Neutrophil (primary cell): ENCODE data around the gene FERMT3.
"Not testable (repeated sequence)": the region's sequence is repeated elsewhere in the genome, so short reads cannot be mapped to it uniquely, and the experiment has no call there.

ENCODE experiments used
- H3K27ac ChIP-seq: fragments of 200-600 bp; sonication (generic); 2 replicates; pipeline ENCODE4 v1.5.1; 2016; ENCODE audit warnings: mild to moderate bottlenecking, moderate library complexity
- H3K27me3 ChIP-seq: fragments of 200-600 bp; sonication (generic); 2 replicates; pipeline ENCODE4 v1.6.0; 2016; ENCODE audit warnings: mild to moderate bottlenecking
- H3K36me3 ChIP-seq: fragments of 200-600 bp; sonication (generic); 2 replicates; pipeline ENCODE4 v1.5.1; 2017
- H3K4me1 ChIP-seq, 2 experiments: fragments of 200-600 bp in 1 of 2; sonication (generic) in 1 of 2; 1 replicate in 1 of 2; 2 replicates in 1 of 2; pipeline versions ENCODE4 v1.5.1 to v1.6.1; 2013 to 2016; ENCODE audit warnings: low read depth in 1 of 2, low read length in 1 of 2, mild to moderate bottlenecking in 1 of 2, moderate library complexity in 1 of 2; ENCODE audit not compliant: control insufficient read depth in 1 of 2, insufficient read depth in 1 of 2
- H3K4me3 ChIP-seq, 2 experiments: fragments of 200-600 bp in 1 of 2; sonication (generic) in 1 of 2; 1 replicate in 1 of 2; 2 replicates in 1 of 2; pipeline ENCODE4 v1.5.1; 2013 to 2016; ENCODE audit warnings: low read depth in 1 of 2, low read length in 1 of 2, mild to moderate bottlenecking in 1 of 2, moderate library complexity in 1 of 2
- H3K9me3 ChIP-seq: fragments of 200-600 bp; sonication (generic); 2 replicates; pipeline ENCODE4 v1.5.1; 2016
- TF ChIP-seq, protein P1 (sequence below): fragments of 200-600 bp; sonication (generic); IDR thresholded peaks from 2 replicates; pipeline ENCODE4 v1.5.1; 2016; ENCODE audit warnings: antibody characterized with exemption

FERMT3 gene

DNA sequence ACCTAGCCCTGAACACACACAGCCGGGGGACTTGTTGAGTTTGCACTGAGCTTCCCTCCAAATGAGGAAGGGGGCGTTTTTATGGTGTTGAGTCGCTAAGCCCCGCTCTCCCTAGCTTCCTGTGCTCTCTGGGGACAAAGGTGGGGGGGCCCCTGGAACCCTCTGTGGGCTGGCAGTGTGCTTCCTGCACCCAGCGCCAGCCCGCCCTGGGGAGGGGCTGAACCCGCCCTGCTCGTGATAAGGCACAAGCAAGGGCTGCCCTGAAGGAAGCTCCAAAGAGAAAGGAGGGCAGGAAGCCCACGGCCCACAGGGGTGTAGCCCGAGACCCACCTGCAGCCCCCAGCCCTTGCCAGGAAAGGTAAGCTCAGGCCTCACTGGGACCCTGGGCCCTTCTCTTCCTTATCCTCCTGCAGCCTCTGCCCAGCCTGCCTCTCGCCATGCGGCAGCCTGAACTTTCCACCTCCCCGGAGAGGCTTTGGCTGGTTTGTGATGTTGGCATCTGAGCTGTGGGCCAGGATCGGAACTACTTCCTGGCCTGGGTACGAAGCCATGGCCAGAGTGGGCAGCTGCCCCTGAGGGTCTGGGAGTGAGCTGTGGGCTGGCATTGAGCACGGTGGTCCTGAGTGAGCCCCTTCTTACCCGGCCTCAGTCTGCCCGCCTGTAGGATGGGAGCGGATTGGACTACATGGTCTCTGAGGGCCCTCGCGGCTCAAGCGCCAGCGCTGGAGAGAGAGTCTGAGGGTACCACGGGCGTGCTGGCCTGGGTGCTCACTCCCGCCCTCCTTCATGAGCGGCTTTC is at the start of gene FERMT3:
Gene FERMT3, plus strand, starts transcription at position 265 of the 799 bp plus-strand sequence. CDS start 644 bp downstream, outside the sequence.
- H3K4me3 ChIP-seq: peak within 1 kb of the TSS; percentile 90 to 100
- H3K27ac ChIP-seq: peak within 1 kb of the TSS; percentile 99
- H3K36me3 ChIP-seq: peaks cover 39% of the 10 kb centered on the region
- peaks cover 62 to 65% of the 10 kb centered on the region in 2 experiments for H3K4me1 ChIP-seq
- H3K9me3 ChIP-seq: no peaks in the 10 kb centered on the region
- no peaks in the 10 kb centered on the region for H3K27me3 ChIP-seq
- TF ChIP-seq, protein P1, sequence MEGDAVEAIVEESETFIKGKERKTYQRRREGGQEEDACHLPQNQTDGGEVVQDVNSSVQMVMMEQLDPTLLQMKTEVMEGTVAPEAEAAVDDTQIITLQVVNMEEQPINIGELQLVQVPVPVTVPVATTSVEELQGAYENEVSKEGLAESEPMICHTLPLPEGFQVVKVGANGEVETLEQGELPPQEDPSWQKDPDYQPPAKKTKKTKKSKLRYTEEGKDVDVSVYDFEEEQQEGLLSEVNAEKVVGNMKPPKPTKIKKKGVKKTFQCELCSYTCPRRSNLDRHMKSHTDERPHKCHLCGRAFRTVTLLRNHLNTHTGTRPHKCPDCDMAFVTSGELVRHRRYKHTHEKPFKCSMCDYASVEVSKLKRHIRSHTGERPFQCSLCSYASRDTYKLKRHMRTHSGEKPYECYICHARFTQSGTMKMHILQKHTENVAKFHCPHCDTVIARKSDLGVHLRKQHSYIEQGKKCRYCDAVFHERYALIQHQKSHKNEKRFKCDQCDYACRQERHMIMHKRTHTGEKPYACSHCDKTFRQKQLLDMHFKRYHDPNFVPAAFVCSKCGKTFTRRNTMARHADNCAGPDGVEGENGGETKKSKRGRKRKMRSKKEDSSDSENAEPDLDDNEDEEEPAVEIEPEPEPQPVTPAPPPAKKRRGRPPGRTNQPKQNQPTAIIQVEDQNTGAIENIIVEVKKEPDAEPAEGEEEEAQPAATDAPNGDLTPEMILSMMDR: peak; percentile 17

DNA sequence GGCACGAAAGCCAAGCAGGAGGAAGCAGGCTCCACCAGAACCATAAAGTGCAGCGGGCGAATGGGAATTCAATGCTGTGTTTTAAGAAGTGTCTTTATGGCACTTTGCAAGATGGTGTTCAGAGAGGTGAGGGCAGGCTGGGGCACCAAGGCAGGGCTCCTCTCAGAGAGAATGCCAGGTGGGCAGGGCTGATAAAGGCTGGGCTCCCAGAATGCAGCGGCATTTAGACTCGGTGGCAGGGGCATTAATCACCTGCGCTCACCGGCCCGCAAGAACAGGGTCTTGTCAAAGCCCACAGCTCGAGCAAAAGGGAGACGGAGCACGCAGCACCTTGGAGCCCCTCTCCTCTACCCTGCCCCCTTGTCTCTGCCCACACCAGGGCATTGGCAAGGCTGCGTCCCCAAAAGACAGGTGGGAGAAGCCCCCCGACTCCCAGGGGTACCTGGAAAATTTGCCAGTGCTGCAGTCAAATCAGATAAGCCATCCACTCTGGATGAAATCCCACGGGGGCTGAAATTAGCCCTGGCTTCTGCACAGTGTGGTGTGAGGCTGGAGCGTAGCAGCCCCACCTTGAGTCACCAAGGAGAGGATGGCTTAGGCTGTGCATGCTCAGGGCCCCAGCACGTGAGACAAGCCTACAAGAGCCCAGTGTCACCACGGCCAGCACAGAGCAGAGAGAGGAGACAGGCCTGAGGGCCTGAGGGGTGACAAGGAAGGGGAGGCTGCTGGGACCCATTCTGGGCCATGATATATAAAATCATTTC is 48.7 kb upstream of the FERMT3 start:
- TF ChIP-seq, protein P1: no peak
- Histone ChIP-seq H3K4me1 (peaks cover 1 to 2% of the 10 kb centered on the region in 2 experiments), H3K27me3 (peaks cover 11% of the 10 kb centered on the region), H3K9me3 (no peaks in the 10 kb centered on the region), H3K4me3 (no peak overlapping the region), H3K36me3 (no peaks in the 10 kb centered on the region), H3K27ac (no peak overlapping the region)

DNA sequence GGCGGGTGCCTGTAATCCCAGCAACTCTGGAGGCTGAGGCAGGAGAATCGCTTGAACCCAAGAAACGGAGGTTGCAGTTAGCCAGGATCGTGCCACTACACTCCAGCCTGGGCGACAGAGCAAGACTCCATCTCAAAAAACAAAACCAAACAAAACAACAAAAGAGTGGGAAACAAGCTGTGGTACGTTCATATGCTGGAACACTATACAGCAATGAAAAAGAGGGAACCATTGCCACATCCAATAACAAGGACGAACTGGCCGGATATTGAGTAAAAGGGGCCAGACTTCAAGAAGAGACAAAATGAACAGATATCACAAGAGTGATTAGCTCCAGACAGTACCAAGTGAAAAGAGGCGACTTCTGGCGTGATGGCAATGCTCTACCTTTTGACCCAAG is 45.5 kb upstream of the FERMT3 start:
- Histone ChIP-seq H3K4me3 (no peak overlapping the region), H3K27me3 (peaks cover 27% of the 10 kb centered on the region), H3K36me3 (no peaks in the 10 kb centered on the region), H3K4me1 (peaks cover 6 to 11% of the 10 kb centered on the region in 2 experiments), H3K9me3 (no peaks in the 10 kb centered on the region), H3K27ac (no peak overlapping the region)
- TF ChIP-seq, protein P1: no peak

DNA sequence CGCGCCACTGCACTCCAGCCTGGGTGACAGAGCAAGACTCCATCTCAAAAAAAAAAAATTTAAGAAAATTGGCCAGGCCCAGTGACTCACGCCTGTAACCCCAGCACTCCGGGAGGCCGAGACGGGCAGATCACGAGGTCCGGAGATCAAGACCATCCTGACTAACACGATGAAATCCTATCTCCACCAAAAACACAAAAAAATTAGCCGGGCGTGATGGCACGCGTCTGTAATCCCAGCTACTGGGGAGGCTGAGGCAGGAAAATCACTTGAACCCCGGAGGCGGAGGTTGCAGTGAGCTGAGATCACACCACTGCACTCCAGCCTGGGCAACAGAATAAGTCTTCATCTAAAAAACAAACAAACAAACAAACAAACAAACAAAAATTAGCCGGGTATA is 43.8 kb upstream of the FERMT3 start:
- not testable (repeated sequence) for H3K9me3 ChIP-seq, H3K27ac ChIP-seq, H3K36me3 ChIP-seq, H3K4me3 ChIP-seq
- H3K27me3 ChIP-seq: peaks cover 44% of the 10 kb centered on the region
- peaks cover 6 to 16% of the 10 kb centered on the region in 2 experiments for H3K4me1 ChIP-seq

DNA sequence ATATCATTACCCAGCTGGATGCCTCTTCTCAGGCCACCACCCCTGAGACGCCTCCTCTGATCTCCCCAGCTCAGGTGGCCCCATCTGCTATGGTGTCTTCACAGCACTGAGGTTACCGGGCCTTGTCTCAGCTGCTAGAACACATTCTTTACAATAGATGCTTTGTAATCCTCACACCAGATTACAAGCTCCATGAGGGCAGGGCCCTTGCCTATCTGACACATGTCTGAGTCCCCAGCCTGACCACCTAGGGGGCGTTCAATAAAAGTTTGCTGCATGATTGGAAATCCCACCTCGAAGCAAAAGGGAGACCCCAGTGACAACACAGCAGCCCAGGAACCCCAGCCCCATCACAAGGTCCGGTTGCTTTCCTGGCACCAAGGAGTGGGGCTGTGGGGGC is 42.6 kb upstream of the FERMT3 start:
- TF ChIP-seq, protein P1: no peak
- peaks cover 49% of the 10 kb centered on the region for H3K27me3 ChIP-seq
- H3K27ac ChIP-seq: no peak overlapping the region
- H3K4me1 ChIP-seq: peaks cover 6 to 16% of the 10 kb centered on the region in 2 experiments
- no peak overlapping the region for H3K4me3 ChIP-seq
- H3K36me3 ChIP-seq: no peaks in the 10 kb centered on the region
- no peaks in the 10 kb centered on the region for H3K9me3 ChIP-seq
